H1 (cell line): ENCODE data around the gene KATNA1. TPM values are rescaled to one million over a fixed set of nuclear protein-coding genes. Genes with fewer than 3 reads are reported as not detected.

Experiments
- CTCF ChIA-PET: fragments of 300-600 bp; sonication (Branson Sonifier 250); formaldehyde crosslinking; loops from one replicate; lab custom pipeline; 2021; ENCODE audit not compliant: partially characterized antibody; lab: Charles Lee
- POLR2A ChIA-PET: fragments of 300-600 bp; sonication (Branson Sonifier 250); formaldehyde crosslinking; loops from one replicate; lab custom pipeline; 2021; ENCODE audit warnings: inconsistent platforms; ENCODE audit not compliant: partially characterized antibody; lab: Charles Lee
- DNase-seq, 2 experiments: peaks; one replicate each; pipeline versions ENCODE4 v3.0.0 to v3.0.0-alpha.2; 2010 to 2022; ENCODE audit warnings: low spot score in 2 of 2, low read depth in 1 of 2, mixed read lengths in 1 of 2
- FAIRE-seq: peaks from 2 replicates; lab custom pipeline; 2011; peaks lifted over from hg19 to GRCh38; lab: Jason Lieb, UNC
- H2AFZ ChIP-seq: 2 replicates; pipeline ENCODE4 v1.8.1; 2012; ENCODE audit warnings: low read length, inconsistent platforms
- H2AK5ac ChIP-seq: 2 replicates; pipeline ENCODE4 v1.6.1; 2013; ENCODE audit warnings: low read depth, low read length
- H2BK120ac ChIP-seq: replicated peaks from 2 replicates; pipeline ENCODE3; 2013; ENCODE audit warnings: low read depth, low read length, inconsistent platforms
- H2BK12ac ChIP-seq: 2 replicates; pipeline ENCODE4 v1.6.1; 2013; ENCODE audit warnings: low read depth, low read length
- H2BK15ac ChIP-seq: 2 replicates; pipeline ENCODE4 v1.6.1; 2013; ENCODE audit warnings: low read length
- H2BK20ac ChIP-seq: 2 replicates; pipeline ENCODE4 v1.6.1; 2013; ENCODE audit warnings: low read length
- H2BK5ac ChIP-seq: 2 replicates; pipeline ENCODE4 v1.6.1; 2013; ENCODE audit warnings: low read depth, low read length
- H3K14ac ChIP-seq: 2 replicates; pipeline ENCODE4 v1.6.1; 2013; ENCODE audit warnings: inconsistent platforms; ENCODE audit not compliant: insufficient read length
- H3K18ac ChIP-seq: 2 replicates; pipeline ENCODE4 v1.6.1; 2013; ENCODE audit warnings: low read length; ENCODE audit errors: extremely low read depth
- H3K23ac ChIP-seq: 2 replicates; pipeline ENCODE4 v1.6.1; 2013; ENCODE audit warnings: inconsistent platforms; ENCODE audit not compliant: insufficient read length
- H3K23me2 ChIP-seq: 2 replicates; pipeline ENCODE4 v1.6.1; 2013; ENCODE audit warnings: low read depth, low read length
- H3K27ac ChIP-seq: 2 replicates; pipeline ENCODE4 v1.6.1; 2011; ENCODE audit warnings: low read depth, low read length, inconsistent platforms
- H3K27me3 ChIP-seq, 4 experiments: replicated peaks in 1 of 4; 1 replicate in 1 of 4; 2 replicates in 3 of 4; pipeline versions ENCODE4 v1.6.1 to v1.8.1; 2011 to 2013; ENCODE audit warnings: low read length in 3 of 4, mild to moderate bottlenecking in 3 of 4, inconsistent platforms in 2 of 4, mixed read lengths in 2 of 4, moderate library complexity in 1 of 4; ENCODE audit not compliant: control insufficient read depth in 3 of 4, insufficient read depth in 3 of 4; ENCODE audit errors: extremely low read depth in 1 of 4
- H3K36me3 ChIP-seq, 4 experiments: 2 replicates each; pipeline versions ENCODE4 v1.6.1 to v1.8.1; 2011 to 2013; ENCODE audit warnings: mild to moderate bottlenecking in 4 of 4, low read length in 3 of 4, moderate library complexity in 2 of 4, control low read depth in 1 of 4, inconsistent platforms in 1 of 4; ENCODE audit not compliant: insufficient read depth in 4 of 4, control insufficient read depth in 2 of 4
- H3K4ac ChIP-seq: replicated peaks from 2 replicates; pipeline ENCODE3; 2013; ENCODE audit warnings: low read length, low read depth, mixed read lengths, inconsistent platforms; ENCODE audit not compliant: insufficient read length
- H3K4me1 ChIP-seq, 4 experiments: replicated peaks in 1 of 4; 1 replicate in 1 of 4; 2 replicates in 3 of 4; pipeline versions ENCODE4 v1.6.1 to v1.8.1; 2011 to 2013; ENCODE audit warnings: low read length in 3 of 4, inconsistent platforms in 2 of 4, mixed read lengths in 1 of 4; ENCODE audit not compliant: insufficient read depth in 4 of 4, control insufficient read depth in 3 of 4
- H3K4me2 ChIP-seq, 2 experiments: 2 replicates each; pipeline versions ENCODE4 v1.6.1 to v1.8.1; 2011 to 2013; ENCODE audit warnings: low read depth in 2 of 2, low read length in 2 of 2, control low read depth in 1 of 2, inconsistent platforms in 1 of 2, mild to moderate bottlenecking in 1 of 2; ENCODE audit not compliant: insufficient read depth in 1 of 2
- H3K4me3 ChIP-seq, 4 experiments: fragments of 200-600, 300-600 bp in 1 of 4; sonication (generic), shearing (Covaris generic), sonication (Bioruptor Twin) in 1 of 4; 2 replicates each; pipeline versions ENCODE4 v1.5.1 to v1.8.1; 2011 to 2016; ENCODE audit warnings: low read length in 4 of 4, low read depth in 3 of 4, control low read depth in 2 of 4, inconsistent platforms in 2 of 4, mild to moderate bottlenecking in 2 of 4, mixed read lengths in 1 of 4, moderate library complexity in 1 of 4; ENCODE audit not compliant: insufficient read depth in 2 of 4; ENCODE audit errors: extremely low read depth in 1 of 4
- H3K56ac ChIP-seq: replicated peaks from 2 replicates; pipeline ENCODE3; 2013; ENCODE audit warnings: low read depth, mild to moderate bottlenecking, mixed read lengths, low read length, inconsistent platforms; ENCODE audit not compliant: insufficient read length
- H3K79me1 ChIP-seq: 2 replicates; pipeline ENCODE4 v1.6.1; 2013; ENCODE audit warnings: low read depth, low read length, control low read depth
- H3K79me2 ChIP-seq, 2 experiments: 2 replicates each; pipeline versions ENCODE4 v1.6.1 to v1.8.1; 2012 to 2013; ENCODE audit warnings: low read length in 2 of 2, mild to moderate bottlenecking in 2 of 2, inconsistent platforms in 1 of 2; ENCODE audit not compliant: insufficient read depth in 2 of 2, control insufficient read depth in 1 of 2
- H3K9ac ChIP-seq, 4 experiments: replicated peaks in 1 of 4; 1 replicate in 1 of 4; 2 replicates in 3 of 4; pipeline versions ENCODE4 v1.6.1 to v1.8.1; 2011 to 2013; ENCODE audit warnings: low read depth in 3 of 4, low read length in 3 of 4, control low read depth in 2 of 4, mild to moderate bottlenecking in 2 of 4, moderate library complexity in 2 of 4, inconsistent platforms in 1 of 4; ENCODE audit errors: extremely low read depth in 1 of 4
- H3K9me3 ChIP-seq, 2 experiments: 2 replicates each; pipeline versions ENCODE4 v1.6.1 to v1.8.1; 2012 to 2013; ENCODE audit warnings: mild to moderate bottlenecking in 2 of 2, moderate library complexity in 2 of 2, control low read depth in 1 of 2, inconsistent platforms in 1 of 2, low read depth in 1 of 2, low read length in 1 of 2, mixed read lengths in 1 of 2; ENCODE audit not compliant: insufficient read depth in 2 of 2
- H4K20me1 ChIP-seq, 2 experiments: replicated peaks in 1 of 2; 2 replicates each; pipeline versions ENCODE3 to v1.8.1; 2011 to 2013; ENCODE audit warnings: inconsistent platforms in 2 of 2, low read length in 2 of 2, mild to moderate bottlenecking in 1 of 2; ENCODE audit not compliant: insufficient read depth in 2 of 2, control insufficient read depth in 1 of 2
- H4K5ac ChIP-seq: 2 replicates; pipeline ENCODE4 v1.6.1; 2013; ENCODE audit warnings: low read length, low read depth, mixed read lengths, inconsistent platforms; ENCODE audit not compliant: insufficient read length
- H4K8ac ChIP-seq: 2 replicates; pipeline ENCODE4 v1.8.0; 2013; ENCODE audit warnings: mild to moderate bottlenecking, moderate library complexity, low read length, inconsistent platforms; ENCODE audit not compliant: insufficient read depth; ENCODE audit errors: extremely low read depth
- H4K91ac ChIP-seq: replicated peaks from 2 replicates; pipeline ENCODE3; 2013; ENCODE audit warnings: low read length, mixed read lengths, inconsistent platforms; ENCODE audit not compliant: insufficient read length
- BCL11A ChIP-seq, 2 experiments: IDR thresholded peaks; one replicate each; pipeline ENCODE4 v1.6.1; 2011; ENCODE audit warnings: low read depth in 2 of 2, low read length in 2 of 2, mild to moderate bottlenecking in 2 of 2
- CBX5 ChIP-seq: fragments of 300-800, 300-1000 bp; sonication (generic); IDR thresholded peaks from 2 replicates; pipeline ENCODE4 v1.7.1; 2016; ENCODE audit warnings: antibody characterized with exemption, low read length, low read depth
- CHD1 ChIP-seq: IDR thresholded peaks from 2 replicates; pipeline ENCODE4 v1.6.1; 2012; ENCODE audit warnings: low read depth, low read length, improper control_type of control experiment
- CHD2 ChIP-seq: IDR thresholded peaks from 2 replicates; pipeline ENCODE4 v1.6.1; 2012; ENCODE audit warnings: low read length, improper control_type of control experiment
- NANOG ChIP-seq: IDR thresholded peaks from 2 replicates; pipeline ENCODE4 v1.6.1; 2011; ENCODE audit warnings: low read length, low read depth, mild to moderate bottlenecking, inconsistent platforms; ENCODE audit not compliant: insufficient read depth, poor library complexity, severe bottlenecking
- NRF1 ChIP-seq: IDR thresholded peaks from 2 replicates; pipeline ENCODE4 v1.6.1; 2011; ENCODE audit warnings: mild to moderate bottlenecking, low read depth, low read length, improper control_type of control experiment
- POLR2A ChIP-seq, 2 experiments: IDR thresholded peaks; 1 replicate in 1 of 2; 2 replicates in 1 of 2; pipeline ENCODE4 v1.6.1; 2011; ENCODE audit warnings: low read depth in 2 of 2, low read length in 2 of 2, mild to moderate bottlenecking in 2 of 2; ENCODE audit errors: control extremely low read depth in 1 of 2
- RAD21 ChIP-seq, 2 experiments: IDR thresholded peaks in 1 of 2; conservative IDR thresholded peaks in 1 of 2; 2 replicates each; pipeline ENCODE4 v1.6.1; 2011; ENCODE audit warnings: low read depth in 2 of 2, low read length in 2 of 2, improper control_type of control experiment in 1 of 2, inconsistent platforms in 1 of 2, mild to moderate bottlenecking in 1 of 2, moderate library complexity in 1 of 2
- TCF12 ChIP-seq: IDR thresholded peaks from 2 replicates; pipeline ENCODE4 v1.6.1; 2011; ENCODE audit warnings: low read depth, mild to moderate bottlenecking, low read length
- TEAD4 ChIP-seq: IDR thresholded peaks from 2 replicates; pipeline ENCODE4 v1.6.1; 2012; ENCODE audit warnings: low read depth, low read length, inconsistent platforms, mixed read lengths
- YY1 ChIP-seq: IDR thresholded peaks from 2 replicates; pipeline ENCODE4 v1.6.1; 2011; ENCODE audit warnings: low read depth, mild to moderate bottlenecking, low read length
- WGBS, 2 experiments: shearing (Covaris generic) in 1 of 2; methylation state at CpG; one replicate each; pipeline versions ENCODE4 v1.1.6 to v1.1.7; 2013 to 2015; ENCODE audit warnings: low lambda C conversion rate in 2 of 2, mixed read lengths in 2 of 2, inconsistent platforms in 1 of 2, low coverage in 1 of 2, missing lambda C conversion rate in 1 of 2; ENCODE audit not compliant: insufficient replicate concordance in 2 of 2, insufficient coverage in 1 of 2, insufficient read length in 1 of 2; ENCODE audit errors: extremely low coverage in 1 of 2, missing lambda C conversion rate in 1 of 2; 5-methylcytosine and 5-hydroxymethylcytosine counted together
- polyA plus RNA-seq, 7 experiments: library from polyadenylated mRNA; depleted of rRNA in 3 of 7; stranded (reverse) in 5 of 7; unstranded in 2 of 7; fragments of >200 nt in 5 of 7; fragments of 200-250 nt in 2 of 7; gene quantifications; 1 replicate in 5 of 7; 2 replicates in 1 of 7; 4 replicates in 1 of 7; pipeline versions ENCODE4 v1.2.1 to v1.2.3, GENCODE V29; 2011 to 2013; ENCODE audit warnings: missing spikeins in 2 of 7, mixed read lengths in 2 of 7
- total RNA-seq: library from RNA; stranded (reverse); fragmentation: NEBNext Ultra II Directional; extraction: Animal tissue kit (Norgen Biotek cat#: 25700); gene quantifications from 2 replicates; pipeline ENCODE4 v1.2.1, GENCODE V29; 2021

KATNA1 gene
- total and polyA plus RNA-seq, 2 of the 8 experiments (the other 6 are each of a cell fraction or from before 2014, with no cell fraction given): 7.6 to 20.3 TPM

DNA sequence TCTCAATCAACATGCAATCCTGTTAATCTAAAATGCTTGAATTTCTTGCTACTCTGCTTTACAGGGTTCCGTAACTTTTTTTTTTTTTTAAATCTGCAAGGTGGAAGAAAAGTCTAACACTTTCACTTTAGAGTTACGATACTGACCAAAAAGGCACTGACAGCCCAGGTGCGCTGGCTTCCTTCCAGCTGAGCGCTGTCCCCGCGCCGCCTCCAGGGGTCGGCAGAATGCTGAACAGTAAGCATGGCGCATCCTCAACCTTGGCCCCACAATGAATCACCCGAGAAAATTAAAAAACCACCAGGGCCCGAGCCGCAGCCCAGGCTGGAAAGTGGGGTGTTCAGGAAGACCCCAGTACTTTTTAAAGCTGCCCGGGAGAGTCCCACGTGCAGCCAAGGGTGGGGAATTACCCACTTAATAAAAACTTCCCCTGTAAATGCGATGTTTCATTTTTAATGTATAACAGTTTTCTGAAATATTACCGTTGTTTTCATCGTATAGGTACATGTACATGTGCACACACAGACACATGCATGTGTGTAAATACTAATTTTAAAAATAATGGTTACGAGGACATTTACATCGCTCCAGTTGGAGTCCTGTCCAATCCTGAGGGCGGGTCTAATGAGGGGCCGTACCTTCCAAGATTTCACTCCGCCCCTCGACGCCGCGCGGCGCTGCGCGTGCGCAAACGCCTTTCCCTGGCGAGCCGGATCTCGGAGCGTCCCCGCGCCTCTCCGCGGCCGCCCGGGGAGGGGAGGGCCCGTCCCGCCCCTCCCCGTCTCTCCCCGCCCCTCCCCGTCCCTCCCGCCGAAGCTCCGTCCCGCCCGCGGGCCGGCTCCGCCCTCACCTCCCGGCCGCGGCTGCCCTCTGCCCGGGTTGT is 82.7 kb downstream of the KATNA1 start, which contains the start of gene GINM1:
GINM1 (plus strand) TSS at position 849 of the 883 bp plus-strand sequence. CDS start 40 bp downstream, outside the sequence.
- FAIRE-seq: no peak
- 0 out of 2 replicates have a peak, but pooled peaks have one; percentile 31 for TF ChIP-seq CHD2
- peak; percentile 38; the same call in 1 of the 2 replicates for TF ChIP-seq TEAD4
- peak; percentile 61 to 62 for TF ChIP-seq RAD21 (IDR thresholded peaks at IDR 0.05 in 1 of 2, conservative IDR thresholded peaks at IDR 0.05 in 1 of 2; ENCODE audit: low read depth in 2 of 2, low read length in 2 of 2)
- no peak for TF ChIP-seq NANOG
- no peak; a peak in 1 of 3 replicates for TF ChIP-seq POLR2A (IDR thresholded peaks at IDR 0.05; ENCODE audit: control extremely low read depth in 1 of 2, low read depth in 2 of 2, low read length in 2 of 2)
- no peak for TF ChIP-seq CBX5
- TF ChIP-seq CHD1: no peak; the same call in 1 of the 2 replicates
- TF ChIP-seq TCF12: 0 out of 2 replicates have a peak, but pooled peaks have one; percentile 61
- peak; percentile 56; the same call in 1 of the 2 replicates for TF ChIP-seq YY1
- TF ChIP-seq BCL11A (IDR thresholded peaks at IDR 0.05; ENCODE audit: low read depth in 2 of 2, low read length in 2 of 2): no peak
- TF ChIP-seq NRF1: peak; percentile 85

More for the DNA sequence above, 82.7 kb downstream of the KATNA1 start, which contains the start of gene GINM1:
- peak within 1 kb of the TSS; percentile 92 to 96 (median 94) for H3K9ac ChIP-seq
- H2BK20ac ChIP-seq: no peak within 1 kb of the TSS
- peak within 1 kb of the TSS; percentile 71 to 73 for H3K4me2 ChIP-seq
- peak within 1 kb of the TSS; percentile 85 for H3K27ac ChIP-seq
- no peak within 1 kb of the TSS for H3K4ac ChIP-seq
- peak within 1 kb of the TSS; percentile 99 for H4K8ac ChIP-seq
- H2BK5ac ChIP-seq: peak within 1 kb of the TSS; percentile 83
- DNase-seq: peak; percentile 80 to 98
- H3K4me3 ChIP-seq: peak within 1 kb of the TSS; percentile 88 to 100 (median 98)
- peak within 1 kb of the TSS; percentile 81 for H4K91ac ChIP-seq
- peaks cover 6 to 34% of the 10 kb centered on the region in 2 experiments for H3K79me2 ChIP-seq
- H4K5ac ChIP-seq: peak within 1 kb of the TSS; percentile 48
- H4K20me1 ChIP-seq: peaks cover 0 to 8% of the 10 kb centered on the region in 2 experiments
- H3K79me1 ChIP-seq: no peaks in the 10 kb centered on the region
- peak within 1 kb of the TSS; percentile 54 for H2BK120ac ChIP-seq
- peaks cover 2% of the 10 kb centered on the region; the same call in 1 of the 2 replicates for H3K23me2 ChIP-seq
- peak within 1 kb of the TSS; percentile 94; the same call in 1 of the 2 replicates for H2BK12ac ChIP-seq
- no peak within 1 kb of the TSS for H3K23ac ChIP-seq
- no peaks in the 10 kb centered on the region for H3K36me3 ChIP-seq
- H2AFZ ChIP-seq: peak within 1 kb of the TSS; percentile 96
- no peak within 1 kb of the TSS for H3K14ac ChIP-seq
- H2BK15ac ChIP-seq: no peak within 1 kb of the TSS
- H3K4me1 ChIP-seq: no peaks in the 10 kb centered on the region; a peak in 1 of 7 replicates
- no peaks in the 10 kb centered on the region for H3K9me3 ChIP-seq
- CTCF ChIA-PET: interaction anchor here (0.7 to 6.5 kb wide), 6 partner anchors 17 to 706 kb away, joined by 3 to 108 read pairs (median 4); partner anchors contain the start of gene PPIL4
- POLR2A ChIA-PET: interaction anchor here (0.7 to 2.9 kb wide), 9 partner anchors 9 to 184 kb away, joined by 3 to 25 read pairs (median 4); partner anchors contain the start of genes LATS1, PCMT1 and PPIL4
- H3K18ac ChIP-seq: peak within 1 kb of the TSS; percentile 93
- H3K27me3 ChIP-seq: no peaks in the 10 kb centered on the region
- H2AK5ac ChIP-seq: no peak within 1 kb of the TSS
- peak within 1 kb of the TSS; percentile 77 for H3K56ac ChIP-seq
- 1% methylated on average over 34 of the region's 59 CpGs; no CpG with 5 or more reads in 1 of the 2 experiments for WGBS, 2 experiments
